WTC11 (cell line): Measurements from ENCODE around the gene LZTR1.
A peak's percentile ranks its signal among the peaks of the same experiment; 100 is the strongest.

Source experiments
- JAZF1 ChIP-seq: fragments of 250-450 bp; sonication (Bioruptor Pico); IDR thresholded peaks from 2 replicates; pipeline ENCODE4 v1.9.0; 2021; ENCODE audit warnings: moderate library complexity, mild to moderate bottlenecking, inconsistent platforms
- MAX ChIP-seq: sonication (generic); formaldehyde crosslinking; IDR thresholded peaks from 2 replicates; pipeline ENCODE4 v1.8.0; 2022; ENCODE audit warnings: mild to moderate bottlenecking, missing genetic modification reagents
- RORB ChIP-seq: fragments of 250-450 bp; sonication (Bioruptor Pico); IDR thresholded peaks from 2 replicates; pipeline ENCODE4 v1.9.0; 2021; ENCODE audit warnings: mild to moderate bottlenecking
- SP1 ChIP-seq: sonication (generic); formaldehyde crosslinking; conservative IDR thresholded peaks from 2 replicates; pipeline ENCODE4 v1.8.1; 2022; ENCODE audit warnings: missing genetic modification reagents

GRCh38 chr22:21032037-21032867 lies 50.2 kb downstream of the LZTR1 start, which contains the start of gene SLC7A4:
- TF ChIP-seq MAX (CRISPR knock-in tag) (peak; percentile 50; the same call in 1 of the 2 replicates), SP1 (CRISPR knock-in tag) (peak; percentile 49), JAZF1 (no peak), RORB (CRISPR knock-in tag) (no peak)
